ENCODE results near the gene ALDH3B1.

GRCh38 chr11:68018730-68019190, 8.6 kb downstream of the ALDH3B1 start:
- TF ChIP-seq CTCF (IDR thresholded peaks at IDR 0.05), result no peak
- TF ChIP-seq POLR2A (IDR thresholded peaks at IDR 0.05), result no peak
